ENCODE results near the gene INTU.
"Not testable (repeated sequence)": the region's sequence is repeated elsewhere in the genome, so short reads cannot be mapped to it uniquely, and the experiment has no call there.

Gene INTU

DNA sequence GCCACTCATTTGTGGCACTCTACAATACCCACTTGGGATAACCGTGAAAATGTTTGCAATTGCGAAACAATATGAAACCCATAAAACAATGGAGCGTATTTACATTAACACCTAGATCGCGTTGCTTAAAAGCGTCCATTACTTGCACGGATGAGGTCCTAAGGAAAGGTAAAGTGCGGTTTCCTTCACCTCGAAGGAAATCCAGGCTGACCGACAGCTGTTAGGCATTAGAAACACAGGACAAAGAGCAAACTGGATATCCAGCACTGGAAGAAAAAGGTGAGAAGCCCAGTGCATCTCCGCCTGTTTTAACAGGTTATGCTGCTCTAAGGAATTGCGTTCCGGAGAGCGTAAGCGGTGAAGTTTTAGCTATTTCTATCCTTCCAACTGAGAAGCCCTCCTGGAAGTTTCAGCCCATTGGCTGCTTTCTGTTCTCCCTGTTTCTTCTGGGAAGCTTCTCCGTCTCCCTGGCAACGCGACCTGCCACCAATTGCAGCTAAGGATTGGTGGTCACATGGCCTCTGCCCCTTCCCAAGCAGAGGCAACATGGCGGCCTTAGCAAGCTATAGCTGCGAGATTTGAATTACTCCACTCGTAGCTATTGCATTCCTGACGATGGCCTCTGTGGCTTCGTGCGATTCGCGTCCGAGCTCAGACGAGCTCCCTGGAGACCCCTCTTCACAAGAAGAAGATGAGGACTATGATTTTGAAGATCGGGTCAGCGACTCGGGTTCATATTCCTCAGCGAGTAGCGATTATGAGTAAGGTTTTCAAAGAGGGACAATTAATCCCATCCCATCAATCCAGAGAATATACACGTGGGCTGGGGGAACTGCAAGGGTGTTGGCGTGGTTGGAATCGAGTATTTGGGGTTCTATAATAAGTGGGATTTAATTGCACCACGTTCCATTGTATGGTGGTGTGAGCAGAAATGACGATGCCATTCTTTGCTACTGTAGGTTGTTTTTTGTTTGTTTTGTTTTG is at the start of gene INTU:
Gene INTU (plus strand): TSS at position 538 of the 984 bp plus-strand sequence. CDS start 78 bp downstream, at position 616.
- intact Hi-C loops (cut with DNase I): no loop called here
- peak; percentile 90 to 99 (median 96) for DNase-seq

DNA sequence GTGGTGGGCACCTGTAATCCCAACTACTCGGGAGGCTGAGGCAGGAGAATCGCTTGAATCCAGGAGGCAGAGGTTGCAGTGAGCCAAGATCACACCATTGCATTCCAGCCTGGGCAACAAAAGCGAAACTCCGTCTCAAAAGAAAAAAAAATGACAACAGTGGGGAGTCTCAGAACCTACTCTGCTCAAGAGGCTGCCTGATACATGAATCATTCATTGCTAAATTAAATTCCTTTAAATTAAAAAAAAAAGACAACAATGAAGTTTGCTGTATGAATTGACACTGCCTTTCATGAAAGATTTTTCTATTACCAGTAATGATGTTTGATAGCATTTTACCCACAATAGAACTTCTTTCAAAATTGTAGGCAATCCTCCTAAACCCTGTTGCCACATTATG is 46.3 kb upstream of the INTU start:
- intact Hi-C loops (cut with DNase I): not testable (repeated sequence)

DNA sequence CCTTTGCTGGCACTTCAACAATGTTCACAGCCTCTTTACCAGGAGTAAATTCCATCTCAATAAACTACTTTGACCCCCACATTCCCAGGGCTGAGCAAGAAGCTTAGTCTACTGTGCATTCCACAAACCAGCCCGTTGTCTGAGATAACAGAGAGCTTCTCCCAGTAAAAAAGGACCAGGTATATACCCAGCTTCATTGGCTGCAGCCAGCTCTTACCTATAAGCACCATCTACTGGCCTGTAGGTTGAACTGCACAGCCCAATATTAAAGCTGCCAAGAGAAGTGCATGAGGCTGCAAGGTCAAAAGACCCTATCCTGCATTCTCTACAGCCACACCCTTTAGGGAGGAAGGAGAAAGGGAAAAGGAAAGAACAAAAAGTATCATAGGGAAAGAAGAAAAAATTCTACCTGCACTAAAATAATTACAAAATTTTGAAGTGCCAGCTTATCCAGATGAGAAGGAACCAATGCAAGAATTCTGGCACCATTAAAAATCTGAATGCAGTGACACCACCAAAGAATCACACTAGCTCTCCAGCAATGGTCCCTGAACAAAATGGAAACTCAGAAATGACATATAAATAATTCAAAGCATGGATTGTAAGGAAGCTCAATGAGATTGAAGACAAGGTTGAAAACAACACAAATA is 45.7 kb upstream of the INTU start:
- peak in 1 of 42 donors; percentile 8 for DNase-seq
- intact Hi-C loops (cut with DNase I): no loop called here

More for the DNA sequence above, 46.3 kb upstream of the INTU start:
- DNase-seq: not testable (repeated sequence)

DNA sequence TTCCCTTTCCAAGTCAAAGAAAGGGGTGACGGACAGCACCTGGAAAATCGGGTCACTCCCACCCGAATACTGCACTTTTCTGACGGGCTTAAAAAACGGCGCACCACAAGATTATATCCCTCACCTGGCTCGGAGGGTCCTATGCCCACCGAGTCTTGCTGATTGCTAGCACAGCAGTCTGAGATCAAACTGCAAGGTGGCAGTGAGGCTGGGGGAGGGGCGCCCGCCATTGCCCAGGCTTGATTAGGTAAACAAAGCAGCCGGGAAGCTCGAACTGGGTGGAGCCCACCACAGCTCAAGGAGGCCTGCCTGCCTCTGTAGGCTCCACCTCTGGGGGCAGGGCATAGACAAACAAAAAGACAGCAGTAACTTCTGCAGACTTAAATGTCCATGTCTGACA is 43.6 kb upstream of the INTU start:
- intact Hi-C loops (cut with DNase I); DNase-seq: not testable (repeated sequence)

DNA sequence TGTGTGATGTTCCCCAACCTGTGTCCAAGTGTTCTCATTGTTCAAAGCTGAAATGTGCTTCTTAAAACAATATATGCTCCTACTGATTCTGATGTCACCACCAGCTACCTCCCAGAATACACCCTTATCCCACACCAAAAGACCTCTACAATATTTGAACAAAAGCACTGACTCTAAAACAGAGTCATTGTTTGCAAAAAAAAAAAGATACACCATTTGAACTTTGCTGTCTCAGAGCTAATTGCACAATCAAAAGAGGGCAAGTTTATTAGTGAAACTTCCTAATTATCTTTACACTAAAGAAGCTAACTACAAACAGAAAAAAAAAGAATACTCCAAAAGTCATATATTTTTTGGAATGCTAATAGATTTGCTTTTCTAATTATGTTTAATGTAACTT is 34.1 kb upstream of the INTU start:
- intact Hi-C loops (cut with DNase I): no loop called here
- no peak for DNase-seq

DNA sequence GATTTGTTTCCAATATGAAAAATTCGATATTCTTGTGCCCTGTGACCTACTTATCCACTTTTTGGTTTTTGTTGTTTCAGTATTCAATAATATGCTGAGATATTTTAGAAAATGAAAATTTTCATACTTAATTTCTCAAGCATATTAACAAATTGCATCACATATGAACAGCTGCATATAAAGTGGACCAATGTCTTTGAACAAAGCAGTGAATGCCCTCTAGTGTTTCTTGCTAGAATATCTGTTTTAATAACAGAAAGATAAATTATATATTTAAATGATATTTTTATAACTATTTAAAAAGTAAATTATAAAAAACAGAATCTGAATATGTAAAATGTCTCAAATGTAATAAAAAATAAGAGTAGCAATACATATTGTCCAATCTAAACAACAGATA is 31.7 kb upstream of the INTU start:
- intact Hi-C loops (cut with DNase I): loop anchor here (5.0 kb wide), 1 partner anchor 131 kb away; the partner anchor contains the start of gene SLC25A31
- DNase-seq: no peak

DNA sequence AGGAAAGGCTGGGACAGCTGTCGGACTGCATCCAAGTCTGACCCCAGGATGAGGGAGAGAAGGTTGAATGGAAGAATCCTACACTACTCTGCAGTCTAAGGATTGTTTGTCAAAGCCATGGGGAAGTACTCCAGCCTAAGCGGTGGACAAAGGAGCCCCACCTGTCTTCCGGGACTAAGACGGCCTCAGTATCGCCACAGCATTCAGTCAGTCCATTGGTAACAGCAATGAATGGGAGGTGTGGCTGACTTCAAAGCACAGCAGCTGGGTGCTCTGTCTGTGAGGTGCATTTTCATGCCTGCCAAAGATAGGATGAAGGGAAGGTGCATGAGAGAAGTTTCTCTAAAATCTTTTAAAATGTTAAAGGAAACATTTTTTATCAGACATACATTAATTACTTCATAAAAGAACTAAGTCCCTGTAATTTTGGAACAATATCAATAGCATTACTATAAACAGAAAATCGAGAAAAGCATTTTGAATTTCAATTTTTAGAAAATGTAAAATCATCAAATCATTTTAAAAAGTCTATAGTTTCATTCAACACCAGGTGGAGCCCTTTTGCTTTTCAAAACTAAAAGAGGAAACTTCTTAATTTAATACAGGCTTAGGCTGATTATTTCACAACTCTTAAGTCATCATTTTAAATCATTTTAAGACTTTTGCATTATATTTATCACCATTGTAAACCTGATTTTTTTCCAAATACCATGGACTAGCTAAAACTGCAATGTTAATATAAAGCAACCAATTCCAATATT is 27.6 kb upstream of the INTU start:
- no peak for DNase-seq

DNA sequence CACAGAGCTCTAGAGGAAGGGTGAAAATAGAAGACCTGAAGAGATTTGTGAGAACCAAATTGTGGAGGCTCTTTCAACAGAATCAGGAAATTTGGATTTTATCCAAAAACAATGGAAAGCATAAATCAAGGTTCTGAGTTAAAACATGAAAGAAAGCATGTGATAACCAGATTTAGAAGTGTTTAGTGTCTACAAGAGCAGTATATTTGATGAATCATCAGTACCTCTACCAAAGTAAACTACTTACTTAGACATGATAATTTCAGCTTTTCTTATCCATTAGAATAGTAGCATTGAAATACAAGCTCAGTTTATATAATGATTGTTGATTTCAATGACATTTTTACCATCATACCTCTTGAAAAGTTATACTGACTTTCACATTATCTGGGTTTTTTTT is 25.9 kb upstream of the INTU start:
- intact Hi-C loops (cut with DNase I): no loop called here
- no peak for DNase-seq

More for the DNA sequence above, 27.6 kb upstream of the INTU start:
- intact Hi-C loops (cut with DNase I): loop anchor here (5.0 kb wide), 1 partner anchor 127 kb away; the partner anchor contains the start of gene SLC25A31

DNA sequence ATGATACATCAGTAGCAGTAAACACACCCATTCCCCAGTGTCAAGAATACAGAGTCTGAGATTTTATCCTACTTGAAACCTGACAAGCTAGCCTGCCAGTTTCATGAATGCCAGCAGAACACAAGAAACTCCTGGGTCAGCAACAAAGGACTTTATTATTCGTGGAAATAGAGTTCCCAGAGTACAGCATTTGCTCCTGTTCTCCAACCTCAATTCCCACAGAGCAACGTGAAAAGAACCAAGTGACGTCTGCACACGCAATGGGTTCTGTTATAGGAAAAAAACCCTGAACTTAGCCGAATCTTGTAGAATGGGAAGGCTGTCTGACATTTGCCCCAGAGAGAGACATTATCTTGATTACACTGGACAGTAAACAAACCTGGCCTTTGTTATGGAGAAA is 23.3 kb upstream of the INTU start:
- intact Hi-C loops (cut with DNase I): no loop called here
- DNase-seq: no peak

DNA sequence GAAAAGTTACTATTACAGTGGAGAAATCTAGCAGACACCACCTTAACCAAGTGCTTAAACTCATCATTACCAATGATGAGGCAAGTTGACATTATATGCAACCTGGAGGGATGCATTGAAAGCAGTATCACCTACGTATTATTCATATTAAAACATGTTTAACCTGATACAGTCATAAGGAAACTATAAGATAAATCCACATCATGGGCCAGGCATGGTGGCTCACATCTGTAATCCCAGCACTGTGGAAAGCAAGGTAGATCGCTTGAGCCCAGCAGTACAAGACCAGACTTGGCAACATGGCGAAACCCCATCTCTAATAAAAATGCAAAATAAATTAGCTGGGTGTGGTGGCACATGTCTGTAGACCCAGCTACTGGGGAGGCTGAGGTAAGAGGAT is 22.3 kb upstream of the INTU start:
- intact Hi-C loops (cut with DNase I): loop anchor here (5.0 kb wide), 1 partner anchor 117 kb away; no protein-coding TSS in a partner anchor

DNA sequence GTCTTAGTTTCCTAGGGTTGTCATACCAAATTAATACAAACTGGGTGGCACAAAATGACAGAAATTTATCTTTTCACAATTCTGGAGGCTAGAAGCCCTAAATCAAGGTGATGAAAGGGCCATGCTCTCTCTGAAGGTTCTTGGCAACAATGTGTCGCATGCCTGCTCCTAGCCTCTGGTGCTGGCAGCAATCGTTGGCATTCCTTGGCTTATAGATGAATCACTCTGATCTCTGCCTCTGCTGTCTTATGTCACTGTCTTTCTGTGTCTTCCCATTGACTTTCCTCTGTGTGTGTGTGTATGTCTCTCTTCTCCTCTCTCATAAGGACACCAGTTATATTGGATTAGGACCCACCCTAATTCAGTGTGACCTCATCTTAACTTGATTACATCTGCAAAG is 15.9 kb upstream of the INTU start:
- intact Hi-C loops (cut with DNase I): no loop called here
- DNase-seq: peak in 1 of 42 donors; percentile 4

More for the DNA sequence above, 22.3 kb upstream of the INTU start:
- DNase-seq: no peak

DNA sequence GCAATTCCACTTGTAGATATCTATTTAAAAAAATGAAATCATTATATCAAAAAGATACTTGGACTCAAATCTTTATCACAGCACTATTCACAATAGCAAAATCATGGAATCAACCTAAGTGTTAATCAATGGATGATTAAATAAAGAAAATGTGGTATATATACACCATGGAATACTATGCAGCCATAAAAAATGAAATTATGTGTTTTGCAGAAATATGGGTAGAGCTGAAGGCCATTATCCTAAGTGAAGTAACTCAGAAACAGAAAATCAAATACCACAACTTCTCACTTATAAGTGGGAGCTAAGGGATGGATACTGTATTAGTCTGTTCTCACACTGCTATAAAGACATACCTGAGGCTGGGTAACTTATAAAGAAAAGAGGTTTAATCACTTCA is 14.3 kb upstream of the INTU start:
- no peak for DNase-seq
- intact Hi-C loops (cut with DNase I): no loop called here

DNA sequence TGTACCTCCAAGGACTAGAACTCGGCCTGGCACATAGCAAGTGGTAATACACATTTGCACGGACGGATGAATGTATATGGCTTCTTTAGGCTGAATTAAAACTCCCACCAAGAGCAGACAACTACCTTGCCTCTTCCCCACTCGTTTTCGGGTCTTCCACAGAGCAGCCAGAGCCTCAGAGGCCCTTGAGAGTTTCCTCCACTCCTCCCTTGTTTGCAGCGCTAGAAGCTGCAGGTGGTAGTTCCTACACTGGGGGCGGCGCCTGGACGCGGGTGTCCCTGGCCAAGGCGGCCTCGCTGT is 10.2 kb upstream of the INTU start:
- intact Hi-C loops (cut with DNase I): no loop called here
- DNase-seq: no peak

DNA sequence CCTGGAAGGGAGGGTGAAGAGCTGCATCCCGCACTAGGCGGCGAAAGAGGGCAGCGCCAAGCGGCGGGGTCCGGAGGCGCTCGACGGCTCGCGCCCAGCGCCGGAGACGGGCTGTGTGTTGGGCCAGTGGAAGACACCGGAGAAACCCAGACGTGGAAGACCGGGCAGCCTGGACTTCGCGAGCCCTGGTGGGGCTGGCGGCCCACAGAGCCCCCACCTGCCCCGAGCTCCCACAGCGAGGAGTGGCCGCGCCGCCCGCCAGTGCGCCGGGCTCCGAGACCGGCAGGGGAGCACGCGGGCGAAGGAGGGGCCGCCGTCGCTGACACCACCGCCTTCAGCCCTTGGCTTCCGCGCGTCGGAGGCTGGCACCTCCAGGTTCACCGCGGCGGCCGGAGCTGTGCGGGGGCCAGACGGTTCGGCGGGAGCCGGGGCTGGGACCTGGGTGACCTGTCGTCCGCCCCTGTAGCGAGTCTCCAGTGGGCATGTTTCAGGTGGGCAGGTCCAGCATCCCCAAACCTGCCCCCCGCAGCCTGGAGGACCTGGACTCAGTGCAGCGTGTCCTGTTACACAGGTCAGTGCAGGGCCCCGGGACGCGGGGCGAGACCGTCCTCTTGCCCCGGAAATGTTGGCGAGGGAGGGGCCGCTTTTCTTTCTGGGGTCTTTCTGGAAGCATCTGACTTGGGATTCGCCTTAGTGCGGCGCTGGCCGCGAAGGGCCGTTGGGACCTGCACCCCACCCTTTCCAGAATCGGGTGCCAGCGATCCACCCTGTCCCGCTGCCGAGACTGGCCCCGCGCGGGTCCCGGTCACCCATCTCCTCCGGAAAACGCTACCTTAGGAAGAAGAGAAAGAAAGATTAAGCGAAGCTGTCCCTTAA is 9.6 kb upstream of the INTU start:
- intact Hi-C loops (cut with DNase I): no loop called here
- peak in 38 of 42 donors; percentile 14 to 72 (median 44) for DNase-seq

DNA sequence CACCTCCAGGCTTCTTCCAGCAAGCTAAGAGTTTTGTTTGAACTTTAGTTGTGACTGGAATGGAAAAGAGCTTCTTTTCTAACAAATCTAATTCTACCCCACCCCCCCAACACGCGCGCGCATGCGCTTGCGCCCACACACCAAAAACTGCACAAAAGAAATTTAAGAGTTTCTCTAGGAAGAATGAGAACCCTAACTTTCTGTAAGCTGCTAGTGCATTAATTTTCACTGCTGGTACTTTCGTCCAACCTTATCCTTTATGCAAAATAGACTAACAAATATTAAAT is 9.0 kb upstream of the INTU start:
- DNase-seq: peak in 40 of 42 donors; percentile 32 to 82 (median 64)

DNA sequence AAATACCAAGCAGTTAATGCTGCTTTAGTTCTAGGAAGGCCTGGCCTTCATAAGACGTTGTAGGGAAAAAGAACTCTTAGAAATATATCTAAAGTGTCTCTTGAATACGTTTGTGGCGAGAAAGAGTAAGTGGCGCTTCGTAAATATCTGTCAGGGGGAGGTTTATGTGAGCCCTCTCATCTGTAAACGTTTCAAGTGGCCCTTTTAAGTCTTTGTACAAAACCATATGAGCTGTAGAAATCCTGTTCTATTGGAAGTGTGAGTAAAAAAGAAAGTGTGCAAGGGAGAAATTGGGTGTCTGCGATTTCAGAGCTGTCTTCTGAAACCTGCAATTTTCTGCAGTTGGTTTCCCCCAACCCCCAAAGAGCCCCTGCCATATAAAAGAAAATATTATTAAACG is 8.6 kb upstream of the INTU start:
- intact Hi-C loops (cut with DNase I): no loop called here
- no peak for DNase-seq

More for the DNA sequence above, 9.0 kb upstream of the INTU start:
- intact Hi-C loops (cut with DNase I): no loop called here

DNA sequence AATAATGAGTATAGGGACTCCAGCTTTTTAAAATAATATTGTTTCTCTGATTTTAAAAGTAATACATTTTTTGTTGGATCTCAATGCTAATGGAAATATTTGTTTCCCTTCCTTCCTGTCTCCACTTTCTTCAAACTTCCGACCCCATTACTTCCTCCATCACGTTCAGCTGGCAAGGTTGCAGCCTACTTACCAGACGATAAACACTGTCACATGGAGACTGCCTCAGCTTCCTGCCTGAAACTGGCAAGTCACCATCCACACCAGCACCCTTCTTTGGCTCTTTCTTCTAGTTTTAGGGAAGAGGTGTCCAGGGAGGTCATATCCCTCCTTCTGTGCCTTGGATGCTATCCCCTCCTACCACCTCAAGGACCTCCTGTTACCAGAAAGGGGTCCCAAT is 3.4 kb upstream of the INTU start:
- no peak for DNase-seq
- intact Hi-C loops (cut with DNase I): no loop called here

DNA sequence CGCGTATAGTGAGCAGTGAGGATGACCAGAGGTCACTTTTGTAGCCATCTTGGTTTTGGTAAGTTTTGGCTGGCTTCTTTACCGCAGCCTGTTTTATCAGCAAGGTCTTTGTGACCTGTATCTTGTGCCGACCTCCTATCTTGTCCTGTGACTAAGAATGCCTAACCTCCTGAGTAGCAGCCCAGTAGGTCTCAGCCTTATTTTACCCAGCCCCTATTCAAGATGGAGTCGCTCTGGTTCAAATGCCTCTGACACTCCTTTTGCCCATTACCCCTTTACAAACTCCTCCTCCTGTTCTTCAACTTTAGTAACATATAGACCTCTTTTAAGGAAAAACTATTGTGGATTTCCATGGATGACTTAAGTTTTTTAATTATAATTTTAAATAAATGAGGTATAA is 2.6 kb upstream of the INTU start:
- intact Hi-C loops (cut with DNase I): no loop called here
- DNase-seq: no peak

DNA sequence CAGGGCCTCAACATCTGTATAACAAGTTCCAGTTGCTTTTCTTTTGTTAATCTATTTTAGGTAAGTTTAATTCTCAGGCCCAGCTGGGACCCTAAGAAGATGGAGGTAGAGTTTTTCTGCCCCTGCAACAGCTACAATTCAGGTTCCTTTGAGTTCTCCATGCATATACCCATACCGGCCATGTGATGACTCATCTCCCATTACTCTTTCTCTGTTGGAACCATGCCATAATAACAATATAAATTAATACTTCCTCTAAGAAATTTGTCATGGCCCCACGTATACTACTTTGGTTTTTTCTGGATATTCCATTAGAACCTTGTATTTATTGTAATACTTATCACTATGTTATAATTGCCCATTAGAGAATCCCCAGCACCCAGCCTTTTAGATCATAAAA is 1.3 kb upstream of the INTU start:
- intact Hi-C loops (cut with DNase I): no loop called here
- no peak for DNase-seq

All from head of caudate nucleus (tissue), 42 donors.